Fibroblast of skin of left biceps (primary cell): ENCODE measurements around the gene GAB3.
"Not testable (repeated sequence)": the region's sequence is repeated elsewhere in the genome, so short reads cannot be mapped to it uniquely, and the experiment has no call there.

ENCODE experiments used
- DNase-seq, 2 experiments: peaks; one replicate each; pipeline ENCODE4 v3.0.0-alpha.2; 2013; ENCODE audit warnings: low read depth in 2 of 2

Gene GAB3

GRCh38 chrX:154655786-154656185, 95.1 kb downstream of the GAB3 start:
- no peak for DNase-seq

- no peak for DNase-seq
Measured at GRCh38 chrX:154655346-154655745, 95.5 kb downstream of the GAB3 start.

- DNase-seq = no peak
Measured at GRCh38 chrX:154654925-154655324, 96.0 kb downstream of the GAB3 start.

- no peak for DNase-seq
Measured at GRCh38 chrX:154654372-154654771, 96.5 kb downstream of the GAB3 start.

GRCh38 chrX:154653413-154653812, 97.5 kb downstream of the GAB3 start, which contains the start of gene CTAG2:
Gene CTAG2, minus strand, starts transcription at chrX:154653579. Its CDS starts 64 bp downstream, at chrX:154653515.
- not testable (repeated sequence) for DNase-seq

GRCh38 chrX:154653048-154653401, 97.9 kb downstream of the GAB3 start:
- no peak for DNase-seq

GRCh38 chrX:154652311-154653047, 98.4 kb downstream of the GAB3 start:
- DNase-seq = no peak

- no peak for DNase-seq
Measured at GRCh38 chrX:154650221-154650510, 100.7 kb downstream of the GAB3 start.

GRCh38 chrX:154649503-154650220, 101.2 kb downstream of the GAB3 start:
- DNase-seq = no peak

- DNase-seq = no peak
Measured at GRCh38 chrX:154648931-154649330, 101.9 kb downstream of the GAB3 start.

- DNase-seq = not testable (repeated sequence)
Measured at GRCh38 chrX:154645745-154646378, 105.0 kb downstream of the GAB3 start.

GRCh38 chrX:154643708-154644107, 107.2 kb downstream of the GAB3 start:
- DNase-seq = not testable (repeated sequence)

GRCh38 chrX:154641740-154642139, 109.1 kb downstream of the GAB3 start:
- not testable (repeated sequence) for DNase-seq

GRCh38 chrX:154633661-154634060, 117.2 kb downstream of the GAB3 start:
- not testable (repeated sequence) for DNase-seq

- DNase-seq = not testable (repeated sequence)
Measured at GRCh38 chrX:154630949-154631348, 119.9 kb downstream of the GAB3 start.

GRCh38 chrX:154628960-154629359, 121.9 kb downstream of the GAB3 start:
- not testable (repeated sequence) for DNase-seq
